ENCODE data around the gene NDUFA11. TPM values are rescaled to one million over a fixed set of nuclear protein-coding genes. Genes with fewer than 3 reads are reported as not detected.

NDUFA11 gene
- total and polyA plus RNA-seq, 2 of the 13 experiments (the other 11 are each of a cell fraction or from before 2014, with no cell fraction given) = 286 to 378 TPM

GRCh38 chr19:5891938-5892771, 11.4 kb downstream of the NDUFA11 start (continued):
- no peak for TF ChIP-seq ZNF646 (CRISPR knock-in tag; IDR thresholded peaks at IDR 0.05)
- TF ChIP-seq RXRA (CRISPR knock-in tag; IDR thresholded peaks at IDR 0.05) = peak; percentile 10; the same call in 1 of the 2 replicates
- TF ChIP-seq MED8 (CRISPR knock-in tag; IDR thresholded peaks at IDR 0.05; ENCODE audit: insufficient replicate concordance) = no peak
- TF ChIP-seq ZNF3 (CRISPR knock-in tag; IDR thresholded peaks at IDR 0.05) = no peak
- TF ChIP-seq, protein P1, sequence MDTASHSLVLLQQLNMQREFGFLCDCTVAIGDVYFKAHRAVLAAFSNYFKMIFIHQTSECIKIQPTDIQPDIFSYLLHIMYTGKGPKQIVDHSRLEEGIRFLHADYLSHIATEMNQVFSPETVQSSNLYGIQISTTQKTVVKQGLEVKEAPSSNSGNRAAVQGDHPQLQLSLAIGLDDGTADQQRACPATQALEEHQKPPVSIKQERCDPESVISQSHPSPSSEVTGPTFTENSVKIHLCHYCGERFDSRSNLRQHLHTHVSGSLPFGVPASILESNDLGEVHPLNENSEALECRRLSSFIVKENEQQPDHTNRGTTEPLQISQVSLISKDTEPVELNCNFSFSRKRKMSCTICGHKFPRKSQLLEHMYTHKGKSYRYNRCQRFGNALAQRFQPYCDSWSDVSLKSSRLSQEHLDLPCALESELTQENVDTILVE (CRISPR knock-in tag; IDR thresholded peaks at IDR 0.05) = peak; percentile 85
- no peak for TF ChIP-seq ZNF550 (CRISPR knock-in tag; IDR thresholded peaks at IDR 0.05; ENCODE audit: borderline replicate concordance)
- no peak for TF ChIP-seq ZNF451 (CRISPR knock-in tag; IDR thresholded peaks at IDR 0.05)
- TF ChIP-seq, protein P2, sequence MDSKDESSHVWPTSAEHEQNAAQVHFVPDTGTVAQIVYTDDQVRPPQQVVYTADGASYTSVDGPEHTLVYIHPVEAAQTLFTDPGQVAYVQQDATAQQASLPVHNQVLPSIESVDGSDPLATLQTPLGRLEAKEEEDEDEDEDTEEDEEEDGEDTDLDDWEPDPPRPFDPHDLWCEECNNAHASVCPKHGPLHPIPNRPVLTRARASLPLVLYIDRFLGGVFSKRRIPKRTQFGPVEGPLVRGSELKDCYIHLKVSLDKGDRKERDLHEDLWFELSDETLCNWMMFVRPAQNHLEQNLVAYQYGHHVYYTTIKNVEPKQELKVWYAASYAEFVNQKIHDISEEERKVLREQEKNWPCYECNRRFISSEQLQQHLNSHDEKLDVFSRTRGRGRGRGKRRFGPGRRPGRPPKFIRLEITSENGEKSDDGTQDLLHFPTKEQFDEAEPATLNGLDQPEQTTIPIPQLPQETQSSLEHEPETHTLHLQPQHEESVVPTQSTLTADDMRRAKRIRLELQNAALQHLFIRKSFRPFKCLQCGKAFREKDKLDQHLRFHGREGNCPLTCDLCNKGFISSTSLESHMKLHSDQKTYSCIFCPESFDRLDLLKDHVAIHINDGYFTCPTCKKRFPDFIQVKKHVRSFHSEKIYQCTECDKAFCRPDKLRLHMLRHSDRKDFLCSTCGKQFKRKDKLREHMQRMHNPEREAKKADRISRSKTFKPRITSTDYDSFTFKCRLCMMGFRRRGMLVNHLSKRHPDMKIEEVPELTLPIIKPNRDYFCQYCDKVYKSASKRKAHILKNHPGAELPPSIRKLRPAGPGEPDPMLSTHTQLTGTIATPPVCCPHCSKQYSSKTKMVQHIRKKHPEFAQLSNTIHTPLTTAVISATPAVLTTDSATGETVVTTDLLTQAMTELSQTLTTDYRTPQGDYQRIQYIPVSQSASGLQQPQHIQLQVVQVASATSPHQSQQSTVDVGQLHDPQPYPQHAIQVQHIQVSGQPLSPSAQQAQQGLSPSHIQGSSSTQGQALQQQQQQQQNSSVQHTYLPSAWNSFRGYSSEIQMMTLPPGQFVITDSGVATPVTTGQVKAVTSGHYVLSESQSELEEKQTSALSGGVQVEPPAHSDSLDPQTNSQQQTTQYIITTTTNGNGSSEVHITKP (CRISPR knock-in tag; IDR thresholded peaks at IDR 0.05; ENCODE audit: low read depth) = no peak
- peak; percentile 61 for TF ChIP-seq ZC3H4 (CRISPR knock-in tag; IDR thresholded peaks at IDR 0.05; ENCODE audit: borderline replicate concordance)
- TF ChIP-seq ZNF501 (CRISPR knock-in tag; IDR thresholded peaks at IDR 0.05) = peak; percentile 50; the same call in 1 of the 2 replicates
- TF ChIP-seq RFX5 (IDR thresholded peaks at IDR 0.05; ENCODE audit: low read depth, low read length) = no peak
- peak; percentile 45; the same call in 1 of the 2 replicates for TF ChIP-seq FOXA3 (CRISPR knock-in tag; IDR thresholded peaks at IDR 0.05)
- TF ChIP-seq MEF2D (CRISPR knock-in tag; IDR thresholded peaks at IDR 0.05) = 0 out of 2 replicates have a peak, but pooled peaks have one; percentile 50
- no peak; the same call in 1 of the 2 replicates for TF ChIP-seq ZNF709 (CRISPR knock-in tag; IDR thresholded peaks at IDR 0.05)
- TF ChIP-seq HCFC1 (IDR thresholded peaks at IDR 0.05; ENCODE audit: low read depth, low read length) = no peak
- TF ChIP-seq ZNF354B (CRISPR knock-in tag; IDR thresholded peaks at IDR 0.05) = no peak
- TF ChIP-seq ZMYM3 (CRISPR knock-in tag; IDR thresholded peaks at IDR 0.05) = no peak; the same call in 1 of the 2 replicates
- no peak for TF ChIP-seq ZFP37 (CRISPR knock-in tag; IDR thresholded peaks at IDR 0.05; ENCODE audit: borderline replicate concordance)
